K562 (cell line): Measurements from ENCODE around the gene NRXN3. TPM values are rescaled to one million over a fixed set of nuclear protein-coding genes. Genes with fewer than 3 reads are reported as not detected.

Source experiments
- ATAC-seq: fragments of 200-7000 bp; cut with Tn5 transposase; 3 replicates; pipeline ENCODE4 v1.9.1; 2020; ENCODE audit warnings: moderate library complexity
- BruUV-seq: library from RNA; stranded (reverse); fragments of 400-500 nt; replicated peaks from 2 replicates; lab custom pipeline; 2021; lab: Mats Ljungman, UMichigan
- CTCF ChIA-PET: fragments of 300-600 bp; formaldehyde crosslinking; extraction: SDS; loops from one replicate; lab custom pipeline; 2021; ENCODE audit warnings: low intra/inter-chr PET ratio; lab: Yijun Ruan, JAX
- POLR2A ChIA-PET: fragments of 300-600, 350-650 bp; sonication (Branson Sonifier 250); formaldehyde crosslinking; extraction: SDS; loops from one replicate; lab custom pipeline; 2021; ENCODE audit warnings: antibody characterized with exemption, inconsistent platforms; lab: Yijun Ruan, JAX
- DNase-seq, 4 experiments: peaks; one replicate each; pipeline versions ENCODE4 v3.0.0 to v3.0.0-alpha.2; 2011 to 2018; ENCODE audit warnings: low spot score in 3 of 4, mixed read lengths in 3 of 4; ENCODE audit errors: extremely low read depth in 1 of 4
- FAIRE-seq: peaks from 2 replicates; lab custom pipeline; 2011; peaks lifted over from hg19 to GRCh38; lab: Jason Lieb, UNC
- H2AFZ ChIP-seq: 2 replicates; pipeline ENCODE4 v1.6.0; 2011; ENCODE audit warnings: low read depth, low read length, control low read depth, inconsistent platforms
- H3K27ac ChIP-seq: fragments of 200-600 bp; 3 replicates; pipeline ENCODE4 v1.8.0; 2011; ENCODE audit warnings: low read depth, mild to moderate bottlenecking, control low read depth, inconsistent platforms, low read length, moderate library complexity, mixed read lengths; ENCODE audit errors: extremely low read depth
- H3K27me3 ChIP-seq, 2 experiments: fragments of 300-600 bp in 1 of 2; 2 replicates in 1 of 2; 3 replicates in 1 of 2; pipeline versions ENCODE4 v1.6.0 to v1.8.0; 2011; ENCODE audit warnings: inconsistent platforms in 2 of 2, low read length in 2 of 2, mild to moderate bottlenecking in 1 of 2, mixed read lengths in 1 of 2, moderate library complexity in 1 of 2; ENCODE audit not compliant: control insufficient read depth in 2 of 2, insufficient read depth in 2 of 2
- H3K36me3 ChIP-seq: fragments of 300-600 bp; 3 replicates; pipeline ENCODE4 v1.8.0; 2011; ENCODE audit warnings: mild to moderate bottlenecking, low read length, inconsistent platforms; ENCODE audit not compliant: control insufficient read depth, insufficient read depth
- H3K4me1 ChIP-seq, 2 experiments: fragments of 200-600 bp in 1 of 2; replicated peaks in 1 of 2; 2 replicates in 1 of 2; 3 replicates in 1 of 2; pipeline versions ENCODE4 v1.5.1 to v1.8.0; 2011; ENCODE audit warnings: inconsistent platforms in 2 of 2, low read length in 2 of 2, mild to moderate bottlenecking in 1 of 2, mixed read lengths in 1 of 2, moderate library complexity in 1 of 2; ENCODE audit not compliant: control insufficient read depth in 2 of 2, insufficient read depth in 2 of 2
- H3K4me2 ChIP-seq: 2 replicates; pipeline ENCODE4 v1.6.1; 2011; ENCODE audit warnings: low read length, control low read depth, inconsistent platforms, mixed read lengths; ENCODE audit not compliant: insufficient read depth
- H3K4me3 ChIP-seq: fragments of 200-600 bp; sonication (generic), shearing (Covaris generic); 2 replicates; pipeline ENCODE4 v1.5.1; 2016; ENCODE audit warnings: control low read depth, inconsistent platforms
- H3K79me2 ChIP-seq: fragments of 200-600 bp; 3 replicates; pipeline ENCODE4 v1.8.0; 2011; ENCODE audit warnings: low read length, inconsistent platforms; ENCODE audit not compliant: control insufficient read depth, insufficient read depth
- H3K9ac ChIP-seq, 2 experiments: 2 replicates each; pipeline versions ENCODE4 v1.6.0 to v1.6.1; 2011; ENCODE audit warnings: low read depth in 2 of 2, low read length in 2 of 2, control low read depth in 1 of 2, inconsistent platforms in 1 of 2, mild to moderate bottlenecking in 1 of 2, mixed read lengths in 1 of 2; ENCODE audit not compliant: insufficient read depth in 1 of 2
- H3K9me1 ChIP-seq: one replicate; pipeline ENCODE4 v1.6.0; 2011; ENCODE audit warnings: inconsistent platforms, mild to moderate bottlenecking, low read length, moderate library complexity; ENCODE audit not compliant: control insufficient read depth, insufficient read depth
- H3K9me3 ChIP-seq: replicated peaks from 2 replicates; pipeline ENCODE4 v1.5.1; 2011; ENCODE audit warnings: low read depth, low read length, inconsistent platforms; ENCODE audit not compliant: control insufficient read depth, insufficient read depth
- H4K20me1 ChIP-seq: replicated peaks from 2 replicates; pipeline ENCODE4 v1.6.1; 2011; ENCODE audit warnings: low read length, inconsistent platforms, mixed read lengths; ENCODE audit not compliant: control insufficient read depth, insufficient read depth
- ATF7 ChIP-seq: fragments of 450-650 bp; IDR thresholded peaks from 2 replicates; pipeline ENCODE4 v1.7.1; 2014; ENCODE audit warnings: mild to moderate bottlenecking, moderate library complexity
- CREB3 ChIP-seq: fragments of 450-650 bp; conservative IDR thresholded peaks from 2 replicates; pipeline ENCODE4 v1.6.1; 2016; ENCODE audit warnings: missing genetic modification characterization, low read depth, mild to moderate bottlenecking, missing compliant biosample characterization, moderate library complexity
- E2F3 ChIP-seq: fragments of 250-450 bp; sonication (Bioruptor Pico); IDR thresholded peaks from 2 replicates; pipeline ENCODE4 v1.4.0; 2020; ENCODE audit warnings: mild to moderate bottlenecking
- HNRNPUL1 ChIP-seq: fragments of 200-400 bp; formaldehyde crosslinking; IDR thresholded peaks from 2 replicates; pipeline ENCODE4 v1.6.1; 2017; ENCODE audit warnings: low read length
- NCOA6 ChIP-seq: fragments of 450-650 bp; IDR thresholded peaks from 2 replicates; pipeline ENCODE4 v1.6.1; 2017; ENCODE audit warnings: mild to moderate bottlenecking
- TAF9B ChIP-seq: fragments of 450-650 bp; IDR thresholded peaks from 2 replicates; pipeline ENCODE4 v1.6.1; 2018; ENCODE audit warnings: mild to moderate bottlenecking; ENCODE audit not compliant: partially characterized antibody
- TEAD4 ChIP-seq, 2 experiments: sonication (generic) in 1 of 2; formaldehyde crosslinking in 1 of 2; IDR thresholded peaks; 2 replicates each; pipeline versions ENCODE4 v1.6.1 to v1.8.0; 2012 to 2022; ENCODE audit warnings: borderline replicate concordance in 1 of 2, inconsistent platforms in 1 of 2, low read length in 1 of 2, mild to moderate bottlenecking in 1 of 2, missing genetic modification reagents in 1 of 2
- WHSC1 ChIP-seq: IDR thresholded peaks from one replicate; pipeline ENCODE4 v1.6.1; 2012; ENCODE audit warnings: low read length, control low read depth, inconsistent platforms
- ZFPM2 ChIP-seq: fragments of 250-450 bp; sonication (Bioruptor Pico); IDR thresholded peaks from 2 replicates; pipeline ENCODE4 v1.5.1; 2022; ENCODE audit warnings: mild to moderate bottlenecking
- ZNF324 ChIP-seq: fragments of 250-450 bp; sonication (Bioruptor Pico); IDR thresholded peaks from 2 replicates; pipeline ENCODE4 v1.4.0; 2020; ENCODE audit warnings: mild to moderate bottlenecking
- ZNF436 ChIP-seq: fragments of 250-450, 450-650 bp; sonication (Bioruptor Pico); formaldehyde crosslinking; IDR thresholded peaks from 2 replicates; pipeline ENCODE4 v1.7.0; 2020; ENCODE audit warnings: mild to moderate bottlenecking
- WGBS: fragments of 100-300 bp; shearing (Covaris generic); methylation state at CpG from one replicate; pipeline ENCODE4 v1.1.6; 2016; ENCODE audit warnings: low coverage, mixed read lengths; ENCODE audit not compliant: insufficient coverage; ENCODE audit errors: missing lambda C conversion rate; 5-methylcytosine and 5-hydroxymethylcytosine counted together
- in situ Hi-C: fragments of 300-500 bp; cut with MboI; formaldehyde crosslinking; loops from 4 replicates; pipeline ENCODE4 v1.15.0; 2018; ENCODE audit warnings: inconsistent platforms, mixed read lengths
- intact Hi-C: fragments of 100-400 bp; cut with micrococcal nuclease; formaldehyde crosslinking; loops from 2 replicates; pipeline ENCODE4 v1.14.2; 2022
- polyA plus RNA-seq, 8 experiments: library from polyadenylated mRNA; depleted of rRNA in 4 of 8; stranded (reverse) in 5 of 8; unstranded in 3 of 8; fragments of >200 nt; fragmentation: Nextera tagmentation in 2 of 8; fragmentation: Illumina TruSeq in 1 of 8; extraction: Ambion mirVana in 2 of 8; extraction: Trizol in 1 of 8; gene quantifications; 2 replicates each; pipeline versions ENCODE4 v1.2.1 to v1.2.3, GENCODE V29; 2011 to 2014; ENCODE audit warnings: inconsistent platforms in 1 of 8, missing spikeins in 1 of 8
- total RNA-seq, 7 experiments: library from RNA; depleted of rRNA in 6 of 7; stranded (reverse); fragments of >200 nt in 6 of 7; fragmentation: Illumina TruSeq in 2 of 7; extraction: Trizol in 2 of 7; gene quantifications; 2 replicates each; pipeline versions ENCODE4 v1.2.1 to v1.2.3, GENCODE V29; 2011 to 2021; ENCODE audit warnings: low replicate concordance in 1 of 7

NRXN3 gene
- total and polyA plus RNA-seq, 9 of the 15 experiments (the other 6 are each of a cell fraction or from before 2014, with no cell fraction given) = 0.09 TPM; not detected in 8

DNA sequence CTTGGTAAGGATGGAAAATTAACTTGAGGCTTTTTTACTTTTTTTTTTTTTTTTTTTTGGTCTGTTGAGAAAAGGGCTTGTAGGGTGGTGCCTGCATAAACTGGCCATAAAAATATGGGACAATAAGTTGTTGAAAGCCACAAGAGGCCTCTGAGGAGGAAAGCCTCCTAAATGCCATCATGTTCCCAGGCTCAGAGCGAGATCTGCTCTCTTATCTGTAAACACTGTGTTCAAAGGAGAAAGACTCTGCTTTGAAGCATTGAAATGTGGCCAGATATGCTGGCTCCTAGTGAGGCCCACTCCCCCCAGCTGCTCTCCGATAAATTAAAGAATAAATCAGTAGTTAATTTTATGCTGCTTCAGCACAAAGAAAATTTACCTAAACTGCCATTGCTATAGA is 1536.2 kb downstream of the NRXN3 start:
- ATAC-seq (no peak), DNase-seq (no peak), FAIRE-seq (no peak)
- Histone ChIP-seq H2AFZ (no peak overlapping the region), H3K9ac (no peak overlapping the region), H3K27me3 (no peaks in the 10 kb centered on the region), H3K27ac (no peak overlapping the region), H4K20me1 (no peaks in the 10 kb centered on the region), H3K4me2 (no peak overlapping the region), H3K9me1 (no peaks in the 10 kb centered on the region), H3K4me1 (no peaks in the 10 kb centered on the region), H3K79me2 (no peaks in the 10 kb centered on the region), H3K4me3 (no peak overlapping the region), H3K9me3 (no peaks in the 10 kb centered on the region), H3K36me3 (no peaks in the 10 kb centered on the region)
- TF ChIP-seq TEAD4 (IDR thresholded peaks at IDR 0.05; ENCODE audit: low read length) = no peak
- TF ChIP-seq TEAD4 (CRISPR knock-in tag; IDR thresholded peaks at IDR 0.05; ENCODE audit: borderline replicate concordance) = no peak
- no peak for TF ChIP-seq E2F3 (CRISPR knock-in tag)
- no peak for TF ChIP-seq CREB3 (tag)
- TF ChIP-seq ZNF436 (CRISPR knock-in tag) = no peak
- TF ChIP-seq HNRNPUL1 = no peak
- no peak for TF ChIP-seq NCOA6
- no peak for TF ChIP-seq ZNF324 (CRISPR knock-in tag)
- TF ChIP-seq ZFPM2 = no peak
- TF ChIP-seq ATF7 = no peak
- TF ChIP-seq TAF9B = no peak
- TF ChIP-seq WHSC1 = no peak
- in situ Hi-C loops = no loop called here
- WGBS = 0% methylated on average over 2 of the region's 2 CpGs
- BruUV-seq = no TSS peak
- CTCF ChIA-PET = no interaction called here
- POLR2A ChIA-PET = no interaction called here
- intact Hi-C loops = no loop called here
